SK-N-MC (cell line): ENCODE measurements around the gene NLGN1.

ENCODE experiments used
- EZH2 ChIP-seq: fragments of 200-600 bp; sonication (generic); IDR thresholded peaks from one replicate; pipeline ENCODE4 v1.6.1; 2017; ENCODE audit warnings: antibody characterized with exemption
- FOXP2 ChIP-seq: optimal IDR thresholded peaks from 2 replicates; pipeline ENCODE3; 2011; ENCODE audit warnings: mild to moderate bottlenecking, moderate library complexity; ENCODE audit not compliant: insufficient read depth; ENCODE audit errors: extremely low read length, control extremely low read depth
- POLR2AphosphoS5 ChIP-seq: IDR thresholded peaks from 2 replicates; pipeline ENCODE4 v1.6.1; 2012; ENCODE audit warnings: mild to moderate bottlenecking, low read depth, low read length, borderline replicate concordance

DNA sequence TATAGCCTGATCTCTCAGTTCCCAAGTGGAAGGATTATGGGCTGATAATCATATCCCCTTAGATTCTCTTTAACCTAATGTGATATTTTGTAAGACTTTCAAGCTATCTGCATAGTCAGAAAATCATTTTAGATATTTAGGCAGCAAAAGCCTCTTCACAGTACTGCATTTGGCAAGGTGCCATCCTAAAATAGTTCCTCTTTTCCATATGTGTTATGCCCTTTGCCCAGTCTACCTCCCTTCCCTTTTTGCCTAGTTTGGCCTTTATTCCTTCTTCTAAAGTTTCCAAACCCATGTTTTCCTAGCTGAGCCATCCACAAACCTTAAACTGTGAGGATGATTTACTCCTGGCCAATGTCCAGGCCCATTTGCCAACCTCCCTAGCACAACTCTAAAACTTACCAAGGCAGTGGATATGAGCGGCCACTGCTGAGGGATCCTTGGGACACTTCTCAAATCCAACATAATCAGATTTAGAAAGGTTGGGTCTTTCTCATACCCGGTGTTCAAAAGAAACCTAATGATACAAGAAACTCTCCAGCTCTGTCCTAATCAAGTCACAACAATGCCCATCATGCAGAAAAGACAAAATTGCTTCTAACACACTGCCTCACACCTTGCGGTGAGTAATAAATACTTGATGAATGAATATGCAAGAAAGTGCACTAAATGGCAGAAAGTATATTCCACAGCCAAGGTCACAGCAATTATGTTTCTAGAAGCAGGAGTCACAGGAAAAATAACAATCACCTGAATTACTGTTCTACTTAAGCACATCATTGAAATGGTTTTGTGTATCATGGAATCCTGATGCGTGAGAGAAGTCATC, 493.9 kb downstream of the NLGN1 start:
- no peak for TF ChIP-seq EZH2
- no peak for TF ChIP-seq POLR2AphosphoS5
- no peak for TF ChIP-seq FOXP2
